Measurements from ENCODE around the gene SURF6.

SURF6 gene

GRCh38 chr9:133335924-133336811 is at the start of gene SURF6:
Gene SURF6, minus strand, starts transcription at chr9:133336188. Its CDS starts 56 bp downstream, at chr9:133336132.
- peaks cover 60 to 65% of the 10 kb centered on the region in 2 experiments for H3K4me1 ChIP-seq (ENCODE audit: control insufficient read depth in 1 of 2, insufficient read depth in 1 of 2, low read depth in 1 of 2, low read length in 1 of 2)

DNA sequence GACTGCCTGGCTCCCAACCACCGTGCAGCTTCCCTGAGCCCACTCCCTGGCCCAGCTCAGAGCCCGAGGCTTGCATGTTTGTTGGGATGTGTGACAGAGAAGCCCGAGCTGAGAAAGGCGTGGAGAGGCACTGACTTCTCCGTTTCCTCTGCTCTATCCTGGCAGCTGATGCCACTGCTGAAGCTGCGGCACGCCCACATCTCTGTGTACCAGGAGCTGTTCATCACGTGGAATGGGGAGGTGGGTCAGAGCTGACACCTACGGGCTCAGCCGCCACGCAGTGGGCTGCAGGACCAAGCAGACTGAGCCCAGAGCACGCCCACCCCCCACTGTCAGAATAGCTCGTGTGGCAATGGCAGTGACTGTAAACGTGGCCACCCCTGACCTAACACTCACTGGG is 49.5 kb upstream of the SURF6 start:
- Histone ChIP-seq H3K9me3 (no peaks in the 10 kb centered on the region), H3K4me3 (ENCODE audit: low read depth in 1 of 2, low read length in 1 of 2) (no peak overlapping the region), H3K36me3 (no peaks in the 10 kb centered on the region), H3K4me1 (ENCODE audit: control insufficient read depth in 1 of 2, insufficient read depth in 1 of 2, low read depth in 1 of 2, low read length in 1 of 2) (no peaks in the 10 kb centered on the region), H3K27me3 (no peaks in the 10 kb centered on the region), H3K27ac (no peak overlapping the region)
- TF ChIP-seq, protein P1, sequence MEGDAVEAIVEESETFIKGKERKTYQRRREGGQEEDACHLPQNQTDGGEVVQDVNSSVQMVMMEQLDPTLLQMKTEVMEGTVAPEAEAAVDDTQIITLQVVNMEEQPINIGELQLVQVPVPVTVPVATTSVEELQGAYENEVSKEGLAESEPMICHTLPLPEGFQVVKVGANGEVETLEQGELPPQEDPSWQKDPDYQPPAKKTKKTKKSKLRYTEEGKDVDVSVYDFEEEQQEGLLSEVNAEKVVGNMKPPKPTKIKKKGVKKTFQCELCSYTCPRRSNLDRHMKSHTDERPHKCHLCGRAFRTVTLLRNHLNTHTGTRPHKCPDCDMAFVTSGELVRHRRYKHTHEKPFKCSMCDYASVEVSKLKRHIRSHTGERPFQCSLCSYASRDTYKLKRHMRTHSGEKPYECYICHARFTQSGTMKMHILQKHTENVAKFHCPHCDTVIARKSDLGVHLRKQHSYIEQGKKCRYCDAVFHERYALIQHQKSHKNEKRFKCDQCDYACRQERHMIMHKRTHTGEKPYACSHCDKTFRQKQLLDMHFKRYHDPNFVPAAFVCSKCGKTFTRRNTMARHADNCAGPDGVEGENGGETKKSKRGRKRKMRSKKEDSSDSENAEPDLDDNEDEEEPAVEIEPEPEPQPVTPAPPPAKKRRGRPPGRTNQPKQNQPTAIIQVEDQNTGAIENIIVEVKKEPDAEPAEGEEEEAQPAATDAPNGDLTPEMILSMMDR (IDR thresholded peaks at IDR 0.05): no peak

More at GRCh38 chr9:133335924-133336811, at the start of gene SURF6:
- Histone ChIP-seq H3K9me3 (no peaks in the 10 kb centered on the region), H3K36me3 (peaks cover 36% of the 10 kb centered on the region), H3K4me3 (ENCODE audit: low read depth in 1 of 2, low read length in 1 of 2) (peak within 1 kb of the TSS; percentile 72 to 79), H3K27me3 (no peaks in the 10 kb centered on the region), H3K27ac (peak within 1 kb of the TSS; percentile 99)
- TF ChIP-seq, protein P1 (IDR thresholded peaks at IDR 0.05): no peak

- Histone ChIP-seq H3K27ac (no peak overlapping the region), H3K27me3 (no peaks in the 10 kb centered on the region), H3K4me1 (ENCODE audit: control insufficient read depth in 1 of 2, insufficient read depth in 1 of 2, low read depth in 1 of 2, low read length in 1 of 2) (no peaks in the 10 kb centered on the region), H3K36me3 (no peaks in the 10 kb centered on the region), H3K9me3 (no peaks in the 10 kb centered on the region), H3K4me3 (ENCODE audit: low read depth in 1 of 2, low read length in 1 of 2) (no peak overlapping the region)
- TF ChIP-seq, protein P1 (IDR thresholded peaks at IDR 0.05): no peak
Measured at GRCh38 chr9:133384736-133385321, 48.8 kb upstream of the SURF6 start.

DNA sequence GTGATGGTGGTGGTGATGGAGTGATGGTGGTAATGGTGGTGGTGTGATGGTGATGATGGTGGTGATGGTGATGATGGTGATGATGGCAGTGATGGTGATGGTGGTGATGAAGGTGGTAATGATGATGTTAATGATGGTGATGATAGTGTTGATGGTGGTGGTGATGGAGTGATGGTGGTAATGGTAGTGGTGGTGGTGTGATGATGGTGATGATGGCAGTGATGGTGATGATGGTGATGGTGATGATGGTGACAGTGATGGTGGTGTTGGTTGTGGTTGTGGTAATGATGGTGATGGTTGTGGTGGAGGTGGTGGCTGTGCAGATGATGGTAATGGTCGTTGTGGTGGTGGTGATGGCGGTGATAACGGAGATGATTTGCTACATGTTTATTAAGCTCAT is 47.5 kb upstream of the SURF6 start:
- TF ChIP-seq, protein P1 (IDR thresholded peaks at IDR 0.05): no peak
- no peak overlapping the region for H3K27ac ChIP-seq
- H3K9me3 ChIP-seq: no peaks in the 10 kb centered on the region
- H3K36me3 ChIP-seq: no peaks in the 10 kb centered on the region
- H3K27me3 ChIP-seq: no peaks in the 10 kb centered on the region
- H3K4me1 ChIP-seq (ENCODE audit: control insufficient read depth in 1 of 2, insufficient read depth in 1 of 2, low read depth in 1 of 2, low read length in 1 of 2): peaks cover 7% of the 10 kb centered on the region in 2 experiments
- no peak overlapping the region for H3K4me3 ChIP-seq (ENCODE audit: low read depth in 1 of 2, low read length in 1 of 2)

GRCh38 chr9:133382507-133383141 is 46.6 kb upstream of the SURF6 start:
- H3K36me3 ChIP-seq: no peaks in the 10 kb centered on the region
- H3K9me3 ChIP-seq: no peaks in the 10 kb centered on the region
- no peak overlapping the region for H3K27ac ChIP-seq
- no peaks in the 10 kb centered on the region for H3K27me3 ChIP-seq
- H3K4me1 ChIP-seq (ENCODE audit: control insufficient read depth in 1 of 2, insufficient read depth in 1 of 2, low read depth in 1 of 2, low read length in 1 of 2): peaks cover 10 to 12% of the 10 kb centered on the region in 2 experiments
- H3K4me3 ChIP-seq (ENCODE audit: low read depth in 1 of 2, low read length in 1 of 2): no peak overlapping the region
- TF ChIP-seq, protein P1 (IDR thresholded peaks at IDR 0.05): no peak
